Stimulated activated CD8-positive, alpha-beta memory T cell treated with anti-CD3 and anti-CD28 coated beads, Interleukin-15, amount 100 ng/mL, for 4 hours (primary cell): ENCODE data around the gene CAMK1G.

Experiments
- DNase-seq, 2 donors: peaks; one replicate each; pipeline ENCODE4 v3.0.0-alpha.2; 2020; ENCODE audit warnings: low read depth in 2 of 2

Gene CAMK1G

DNA sequence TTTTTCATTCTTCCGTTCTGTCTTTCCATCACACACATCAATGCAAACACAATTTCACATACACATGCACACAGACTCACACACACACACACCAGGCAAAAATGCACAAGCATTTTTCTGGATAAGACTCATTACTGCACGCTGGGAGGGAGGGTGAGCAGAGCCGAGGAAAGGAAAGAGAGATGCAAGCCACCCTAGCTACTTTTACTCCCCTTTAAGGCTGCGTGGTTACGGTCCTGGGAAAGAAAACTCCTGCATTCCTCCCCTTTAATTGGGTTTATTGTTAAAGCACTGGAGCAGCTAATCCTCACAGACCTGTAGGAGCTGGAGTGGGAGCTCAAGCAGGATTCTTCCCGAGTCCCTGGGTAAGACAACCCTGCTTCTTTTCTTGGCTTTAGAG is at the start of gene CAMK1G:
TSS of gene CAMK1G (plus strand) at position 307 of the 400 bp plus-strand sequence. CDS start 11,270 bp downstream, outside the sequence.
- no peak for DNase-seq

DNA sequence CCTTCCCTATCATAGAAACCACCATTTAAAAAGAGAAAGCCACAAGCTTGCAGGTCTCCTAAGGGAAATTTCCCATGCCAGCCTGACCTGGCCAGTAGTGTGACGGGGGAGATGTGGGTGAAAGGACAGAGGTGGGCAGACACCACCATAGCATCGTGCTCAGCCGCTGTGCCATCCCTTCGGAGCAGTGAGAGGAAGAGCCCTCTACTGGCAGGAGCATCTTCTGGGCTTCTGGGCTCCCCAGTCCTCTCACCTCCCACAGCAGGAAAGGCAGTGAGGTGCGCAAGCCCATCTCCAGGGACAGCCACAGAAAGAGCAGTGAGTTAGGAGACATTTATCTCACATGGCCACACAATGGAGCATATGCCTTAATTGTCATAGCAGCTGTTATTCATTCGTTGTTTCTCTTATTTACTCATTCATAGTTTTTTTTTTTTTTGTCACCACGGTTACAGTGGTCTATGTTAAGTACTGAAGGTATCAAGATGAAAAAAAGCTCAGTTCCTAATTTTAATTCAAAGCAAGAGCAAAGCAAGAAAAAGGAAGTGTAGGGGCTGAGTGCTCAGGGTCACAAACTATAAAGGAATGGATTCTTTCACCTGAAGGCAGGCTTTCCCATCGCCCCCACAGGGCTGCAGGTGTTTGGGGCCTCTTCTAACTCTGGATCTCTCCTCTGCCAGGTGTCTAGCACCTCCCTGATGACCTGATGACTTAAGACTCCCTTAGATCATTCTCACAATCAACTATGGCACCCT is 48.8 kb upstream of the CAMK1G start:
- DNase-seq, result no peak

GRCh38 chr1:209536843-209537242 is 46.7 kb upstream of the CAMK1G start:
- DNase-seq, result no peak

GRCh38 chr1:209537336-209538114 is 46.0 kb upstream of the CAMK1G start:
- no peak for DNase-seq

- DNase-seq, result no peak
Observed at GRCh38 chr1:209539576-209539975, 43.9 kb upstream of the CAMK1G start.

DNA sequence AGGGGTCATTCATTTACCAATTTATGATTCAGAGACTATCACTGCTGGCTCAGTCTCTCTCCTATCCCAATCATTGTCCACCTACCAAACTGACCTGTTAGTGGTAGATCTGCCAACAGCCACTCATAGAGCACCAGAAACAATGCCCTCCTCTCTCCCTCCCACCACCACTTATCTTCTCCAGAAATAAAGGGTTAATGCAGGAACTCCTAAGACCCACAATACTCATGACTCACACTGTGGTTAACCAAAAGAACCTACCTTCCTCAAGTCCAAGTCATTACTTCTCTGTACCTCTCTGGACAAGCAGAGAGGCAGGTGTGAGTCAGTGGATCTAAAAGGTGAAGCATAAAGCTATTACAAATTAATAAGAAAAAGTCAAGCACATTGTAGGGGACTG is 40.9 kb upstream of the CAMK1G start:
- DNase-seq, result no peak

- DNase-seq, result no peak
Observed at GRCh38 chr1:209544098-209544497, 39.4 kb upstream of the CAMK1G start.

DNA sequence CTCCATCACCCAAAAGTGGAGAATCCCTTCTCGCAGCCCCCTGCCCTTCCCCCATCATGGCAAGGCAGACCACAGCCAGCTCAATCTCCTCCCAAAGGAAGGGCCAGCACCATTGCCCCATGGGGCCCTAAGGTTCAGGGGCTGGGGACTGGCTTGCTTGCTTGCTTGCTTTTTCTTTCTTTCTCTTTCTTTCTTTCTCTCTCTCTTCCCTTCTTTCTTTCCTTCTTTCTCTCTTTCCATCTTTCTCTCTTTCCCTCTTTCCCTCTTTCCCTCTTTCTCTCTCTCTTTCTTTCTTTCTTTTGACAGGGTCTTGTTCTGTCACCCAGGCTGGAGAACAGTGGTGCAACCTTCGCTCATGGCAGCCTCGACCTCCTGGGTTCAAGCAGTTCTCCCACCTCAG is 38.1 kb upstream of the CAMK1G start:
- DNase-seq, result no peak

DNA sequence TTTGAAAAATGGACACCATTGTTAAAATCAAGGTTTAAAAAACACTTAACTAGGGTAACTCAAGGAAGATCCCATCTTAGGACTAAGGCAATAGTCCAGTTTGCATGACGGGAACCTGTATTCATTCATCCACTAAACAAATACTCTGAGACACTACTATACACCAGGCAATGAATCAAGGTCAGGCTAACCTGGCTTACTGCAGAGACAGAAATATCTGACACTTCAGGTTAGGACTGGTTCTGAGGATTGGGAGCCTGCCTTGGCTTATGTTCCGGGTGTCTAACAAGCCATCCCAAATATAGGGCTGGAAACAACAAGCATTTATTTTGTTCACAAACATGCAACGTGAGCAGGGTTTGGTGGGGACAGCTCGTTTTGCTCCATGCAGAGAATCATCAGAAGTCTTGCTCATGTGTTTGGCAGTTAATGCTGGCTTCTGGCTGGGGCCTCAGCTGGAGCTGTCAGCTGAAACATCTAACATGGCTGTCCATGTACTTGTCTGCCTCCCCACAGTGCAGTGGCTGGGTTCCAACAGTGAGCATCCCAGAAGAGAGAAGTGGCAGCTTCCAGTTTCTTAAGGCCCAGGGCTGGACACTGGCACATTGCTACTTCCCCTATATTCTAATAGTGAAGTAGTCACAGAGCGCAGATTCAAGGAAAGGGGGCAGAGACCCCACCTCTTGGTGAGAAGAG is 37.0 kb upstream of the CAMK1G start:
- DNase-seq, result no peak

- DNase-seq, result no peak
Observed at GRCh38 chr1:209547626-209548025, 35.9 kb upstream of the CAMK1G start.

GRCh38 chr1:209549443-209550205 is 33.9 kb upstream of the CAMK1G start:
- DNase-seq, result no peak

- no peak for DNase-seq
Observed at GRCh38 chr1:209550519-209550918, 33.0 kb upstream of the CAMK1G start.

DNA sequence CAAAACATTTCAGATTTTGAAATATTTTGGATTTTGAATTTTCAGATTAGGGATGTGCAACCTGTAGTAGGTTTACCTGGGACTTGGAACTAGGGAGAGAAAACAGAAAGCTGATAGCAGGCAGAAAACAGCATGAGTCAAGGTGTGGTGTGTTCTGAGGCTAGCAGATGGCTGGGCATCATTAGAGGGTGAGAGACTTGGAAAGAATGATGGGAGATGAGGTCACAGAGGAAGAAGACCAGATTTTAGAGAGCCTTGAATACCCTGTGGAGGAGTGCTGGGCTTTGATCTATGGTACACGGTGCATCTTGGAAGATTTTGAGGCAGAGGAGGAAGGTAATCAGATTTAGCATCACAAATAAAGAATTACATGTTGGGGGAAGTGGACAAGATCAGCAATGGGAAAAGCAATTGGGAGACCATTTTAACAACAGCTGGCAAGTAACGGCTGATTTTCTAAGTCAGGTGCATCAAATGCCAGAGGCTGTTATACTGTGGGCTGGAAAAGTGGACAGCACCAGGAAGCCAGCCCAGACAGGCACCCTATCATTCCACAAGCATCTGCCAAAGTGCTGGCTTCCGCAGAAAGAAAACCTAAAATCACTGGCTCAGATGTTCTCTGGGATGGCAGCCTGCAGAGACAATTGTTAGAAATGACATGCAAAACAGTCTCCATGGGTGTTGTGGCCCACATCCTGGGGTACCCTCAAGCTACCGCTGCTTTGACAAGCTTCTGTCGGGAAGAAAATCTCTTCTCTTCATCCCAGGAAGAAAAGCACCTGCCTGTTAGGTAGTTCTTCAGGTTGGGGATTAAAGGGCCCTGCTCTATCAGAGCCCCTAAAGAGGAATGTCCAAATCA is 30.9 kb upstream of the CAMK1G start:
- DNase-seq, result no peak

DNA sequence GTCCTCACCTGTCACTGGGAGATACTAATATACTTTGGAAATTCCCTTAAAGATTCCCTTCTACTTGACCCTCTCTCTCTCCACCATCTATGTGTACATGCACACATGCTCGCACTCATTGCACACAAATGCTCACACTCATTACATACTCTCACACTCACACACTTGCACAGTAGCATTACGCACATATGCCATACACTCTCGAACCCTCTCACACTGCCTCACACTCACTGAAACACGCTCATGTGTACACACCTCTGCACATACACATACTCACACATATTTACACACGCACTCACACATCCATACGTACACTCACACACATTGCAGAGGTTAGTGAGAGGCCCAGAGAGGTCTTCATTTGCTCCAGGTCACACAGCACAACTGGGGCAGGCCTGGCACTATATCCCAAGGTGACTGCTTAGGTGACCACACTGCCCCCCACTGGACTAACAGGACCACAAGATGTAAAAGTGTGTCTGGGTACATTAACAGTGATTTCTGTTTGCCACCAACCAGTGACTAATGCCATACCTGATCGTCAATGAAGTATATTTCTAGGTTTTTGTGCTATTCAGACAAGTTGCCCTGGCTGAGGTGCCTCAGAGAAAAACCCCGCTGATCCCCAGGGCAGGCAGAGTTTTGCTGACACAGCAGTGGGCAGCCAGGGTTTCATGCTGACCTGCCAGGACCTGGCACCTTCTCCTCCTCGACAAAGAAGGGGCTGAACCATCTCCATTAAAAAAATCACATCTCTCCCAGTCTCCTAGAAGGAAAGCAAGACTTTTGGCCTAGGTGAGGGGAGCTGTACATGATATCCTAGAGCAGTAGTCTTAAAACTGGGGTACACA is 28.5 kb upstream of the CAMK1G start:
- DNase-seq, result no peak

- no peak for DNase-seq
Observed at GRCh38 chr1:209556162-209556690, 27.3 kb upstream of the CAMK1G start.

- DNase-seq, result no peak
Observed at GRCh38 chr1:209557221-209557620, 26.3 kb upstream of the CAMK1G start.

DNA sequence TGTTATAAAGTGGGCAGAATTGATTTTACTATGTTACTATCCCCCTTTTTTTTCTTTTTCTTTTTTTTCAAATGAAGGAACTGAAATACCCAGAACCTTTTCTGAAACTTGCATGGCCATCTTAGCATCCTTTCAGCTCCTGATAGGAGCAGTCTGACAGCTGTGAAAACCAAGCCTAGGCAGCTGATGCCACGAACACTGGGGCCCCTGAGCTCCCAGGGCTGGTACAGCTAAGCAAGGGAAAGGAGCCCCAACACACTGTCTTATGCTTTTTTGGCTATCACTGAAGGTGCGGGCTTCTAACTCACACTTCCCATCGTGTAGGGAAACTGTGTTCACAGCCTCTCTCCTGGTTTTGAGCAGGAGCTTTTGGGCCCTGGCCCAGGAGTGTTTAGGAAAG is 23.0 kb upstream of the CAMK1G start:
- no peak for DNase-seq

DNA sequence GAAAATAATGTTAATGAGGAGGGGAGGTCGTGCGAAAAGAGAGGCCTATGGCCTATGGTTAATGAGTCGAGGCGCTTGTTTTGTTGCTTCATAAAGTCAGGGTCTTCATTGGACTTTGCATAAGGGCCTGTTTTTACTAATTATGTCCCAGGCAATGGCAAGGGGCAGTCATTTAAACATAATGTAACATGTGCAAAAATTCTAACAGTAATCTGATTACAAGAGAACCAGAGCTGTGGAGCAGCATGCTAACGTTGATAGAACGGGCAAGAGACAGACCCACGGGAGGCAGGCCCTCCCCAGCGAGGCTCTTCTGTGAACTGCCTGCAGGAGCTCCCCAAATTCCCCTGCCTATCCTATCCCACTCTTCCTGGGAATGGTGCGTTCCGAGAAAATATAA is 22.6 kb upstream of the CAMK1G start:
- no peak for DNase-seq

DNA sequence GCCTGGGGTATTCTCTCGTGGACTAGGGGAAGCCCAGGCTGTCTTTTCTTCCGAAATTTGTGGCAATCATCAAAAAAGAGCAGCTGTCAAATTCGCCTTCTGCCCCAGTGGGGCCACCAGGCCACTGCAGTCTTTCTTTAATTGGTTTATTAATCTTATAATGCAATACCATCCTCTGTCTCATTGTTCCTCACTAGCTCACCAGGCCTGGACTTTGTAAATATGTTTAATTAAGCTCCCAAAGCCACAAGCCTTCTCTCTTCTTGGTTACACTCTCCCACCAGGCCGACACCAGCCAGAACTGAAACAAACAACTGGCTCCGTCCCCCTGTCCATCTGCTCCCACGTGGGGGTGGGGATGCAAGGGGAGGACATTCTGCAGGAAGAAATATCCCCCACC is 22.0 kb upstream of the CAMK1G start:
- DNase-seq, result no peak

GRCh38 chr1:209564849-209565248 is 18.7 kb upstream of the CAMK1G start:
- DNase-seq, result no peak
